Dedifferentiated amniotic fluid mesenchymal stem cell (primary cell): ENCODE measurements around the gene LPIN1.
A peak's percentile ranks its signal among the peaks of the same experiment; 100 is the strongest.

Source experiments
- DNase-seq: peaks from one replicate; pipeline ENCODE4 v3.0.0-alpha.2; 2016; ENCODE audit errors: extremely low spot score

Gene LPIN1

GRCh38 chr2:11762031-11762430, 15.6 kb downstream of the LPIN1 start:
- no peak for DNase-seq

GRCh38 chr2:11762799-11763461, 16.5 kb downstream of the LPIN1 start:
- DNase-seq, result no peak

GRCh38 chr2:11764359-11764758, 17.9 kb downstream of the LPIN1 start:
- DNase-seq, result no peak

GRCh38 chr2:11764920-11765319, 18.5 kb downstream of the LPIN1 start:
- DNase-seq, result no peak

GRCh38 chr2:11765501-11765900, 19.1 kb downstream of the LPIN1 start:
- no peak for DNase-seq

- DNase-seq, result no peak
Measured at GRCh38 chr2:11766016-11766415, 19.6 kb downstream of the LPIN1 start.

- no peak for DNase-seq
Measured at GRCh38 chr2:11767779-11768178, 21.3 kb downstream of the LPIN1 start.

GRCh38 chr2:11768946-11769345, 22.5 kb downstream of the LPIN1 start:
- DNase-seq, result no peak

GRCh38 chr2:11769516-11769915, 23.1 kb downstream of the LPIN1 start:
- DNase-seq, result no peak

- no peak for DNase-seq
Measured at GRCh38 chr2:11770531-11771188, 24.2 kb downstream of the LPIN1 start.

GRCh38 chr2:11771971-11772615, 25.7 kb downstream of the LPIN1 start:
- DNase-seq, result no peak

- DNase-seq, result no peak
Measured at GRCh38 chr2:11773111-11773510, 26.7 kb downstream of the LPIN1 start.

- DNase-seq, result no peak
Measured at GRCh38 chr2:11773747-11774525, 27.5 kb downstream of the LPIN1 start.

GRCh38 chr2:11774600-11774999, 28.2 kb downstream of the LPIN1 start:
- no peak for DNase-seq

GRCh38 chr2:11775384-11775783, 29.0 kb downstream of the LPIN1 start:
- peak; percentile 30 for DNase-seq

- DNase-seq, result no peak
Measured at GRCh38 chr2:11777066-11777782, 30.8 kb downstream of the LPIN1 start.

- no peak for DNase-seq
Measured at GRCh38 chr2:11777886-11778415, 31.5 kb downstream of the LPIN1 start.

- DNase-seq, result no peak
Measured at GRCh38 chr2:11778416-11778815, 32.0 kb downstream of the LPIN1 start.

- DNase-seq, result peak; percentile 39
Measured at GRCh38 chr2:11778923-11779757, 32.7 kb downstream of the LPIN1 start.

- no peak for DNase-seq
Measured at GRCh38 chr2:11781602-11782001, 35.2 kb downstream of the LPIN1 start.

GRCh38 chr2:11784280-11784679, 37.8 kb downstream of the LPIN1 start:
- no peak for DNase-seq
